H9 (cell line): ENCODE results near the gene FASTKD2. TPM values are rescaled to one million over a fixed set of nuclear protein-coding genes. Genes with fewer than 3 reads are reported as not detected.

Source experiments
- DNase-seq: peaks from one replicate; pipeline ENCODE4 v3.0.0-alpha.2; 2017
- H2AFZ ChIP-seq: one replicate; pipeline ENCODE4 v1.6.1; 2013; ENCODE audit warnings: mild to moderate bottlenecking, low read length, control low read depth, moderate library complexity
- H2AK5ac ChIP-seq: 2 replicates; pipeline ENCODE4 v1.6.1; 2013; ENCODE audit warnings: low read length, control low read depth, mixed read lengths; ENCODE audit not compliant: insufficient read length
- H2BK120ac ChIP-seq: one replicate; pipeline ENCODE4 v1.6.1; 2013; ENCODE audit warnings: low read depth, mild to moderate bottlenecking, low read length, control low read depth, inconsistent platforms; ENCODE audit not compliant: poor library complexity, severe bottlenecking
- H2BK12ac ChIP-seq: 2 replicates; pipeline ENCODE4 v1.6.1; 2013; ENCODE audit warnings: low read length, control low read depth, mixed read lengths, low read depth; ENCODE audit not compliant: insufficient read length
- H2BK15ac ChIP-seq: 2 replicates; pipeline ENCODE4 v1.6.1; 2013; ENCODE audit warnings: low read depth, low read length, control low read depth
- H2BK20ac ChIP-seq: one replicate; pipeline ENCODE4 v1.6.1; 2013; ENCODE audit warnings: low read depth, mild to moderate bottlenecking, low read length, control low read depth, inconsistent platforms; ENCODE audit not compliant: poor library complexity, severe bottlenecking
- H2BK5ac ChIP-seq: 2 replicates; pipeline ENCODE4 v1.6.1; 2013; ENCODE audit warnings: low read length, control low read depth, mixed read lengths; ENCODE audit not compliant: insufficient read length
- H3K14ac ChIP-seq: 2 replicates; pipeline ENCODE4 v1.6.1; 2013; ENCODE audit warnings: low read length, control low read depth; ENCODE audit not compliant: insufficient read depth
- H3K18ac ChIP-seq: 2 replicates; pipeline ENCODE4 v1.6.1; 2013; ENCODE audit warnings: low read depth, mild to moderate bottlenecking, mixed read lengths, low read length, control low read depth; ENCODE audit not compliant: insufficient read length
- H3K23ac ChIP-seq: 2 replicates; pipeline ENCODE4 v1.6.1; 2013; ENCODE audit warnings: low read length, control low read depth, mixed read lengths, low read depth; ENCODE audit not compliant: insufficient read length
- H3K23me2 ChIP-seq: 2 replicates; pipeline ENCODE4 v1.6.1; 2013; ENCODE audit warnings: low read depth, mild to moderate bottlenecking, mixed read lengths, low read length, control low read depth; ENCODE audit not compliant: insufficient read length, poor library complexity, severe bottlenecking
- H3K27ac ChIP-seq: 2 replicates; pipeline ENCODE4 v1.5.1; 2013; ENCODE audit warnings: low read length, control low read depth, mixed read lengths, low read depth; ENCODE audit not compliant: insufficient read length
- H3K27me3 ChIP-seq: 2 replicates; pipeline ENCODE4 v1.6.1; 2013; ENCODE audit warnings: low read length, control low read depth, inconsistent platforms; ENCODE audit not compliant: insufficient read depth
- H3K4ac ChIP-seq: 2 replicates; pipeline ENCODE4 v1.6.1; 2013; ENCODE audit warnings: low read depth, mild to moderate bottlenecking, control low read depth, inconsistent platforms, low read length, moderate library complexity
- H3K4me1 ChIP-seq: 2 replicates; pipeline ENCODE4 v1.6.1; 2013; ENCODE audit warnings: low read length, control low read depth, inconsistent platforms; ENCODE audit not compliant: insufficient read depth
- H3K4me2 ChIP-seq: 2 replicates; pipeline ENCODE4 v1.6.1; 2013; ENCODE audit warnings: low read length, control low read depth, mixed read lengths; ENCODE audit not compliant: insufficient read length, insufficient read depth
- H3K56ac ChIP-seq: 2 replicates; pipeline ENCODE4 v1.6.1; 2013; ENCODE audit warnings: low read depth, mild to moderate bottlenecking, mixed read lengths, low read length, control low read depth; ENCODE audit not compliant: insufficient read length
- H3K79me1 ChIP-seq: 2 replicates; pipeline ENCODE4 v1.6.1; 2013; ENCODE audit warnings: low read depth, mild to moderate bottlenecking, moderate library complexity, low read length, control low read depth, inconsistent platforms; ENCODE audit not compliant: insufficient read depth, poor library complexity, severe bottlenecking
- H3K79me2 ChIP-seq: 2 replicates; pipeline ENCODE4 v1.6.1; 2013; ENCODE audit warnings: low read length, control low read depth, inconsistent platforms; ENCODE audit not compliant: insufficient read depth
- H3K9ac ChIP-seq: 2 replicates; pipeline ENCODE4 v1.6.1; 2013; ENCODE audit warnings: low read length, control low read depth, mixed read lengths; ENCODE audit not compliant: insufficient read length; ENCODE audit errors: extremely low read depth
- H3K9me3 ChIP-seq: one replicate; pipeline ENCODE4 v1.6.1; 2013; ENCODE audit warnings: low read depth, low read length, inconsistent platforms; ENCODE audit not compliant: control insufficient read depth
- H3T11ph ChIP-seq: one replicate; pipeline ENCODE4 v1.6.1; 2013; ENCODE audit warnings: mild to moderate bottlenecking, low read length, control low read depth, inconsistent platforms
- H4K20me1 ChIP-seq: one replicate; pipeline ENCODE4 v1.6.1; 2013; ENCODE audit not compliant: control insufficient read depth, insufficient read length, insufficient read depth
- H4K5ac ChIP-seq: 2 replicates; pipeline ENCODE4 v1.6.1; 2013; ENCODE audit warnings: low read depth, mild to moderate bottlenecking, mixed read lengths, low read length, control low read depth; ENCODE audit not compliant: insufficient read length
- H4K8ac ChIP-seq: replicated peaks from 2 replicates; pipeline ENCODE4 v1.6.1; 2013; ENCODE audit warnings: low read length, control low read depth, mixed read lengths, low read depth; ENCODE audit not compliant: insufficient read length
- H4K91ac ChIP-seq: 2 replicates; pipeline ENCODE4 v1.6.1; 2013; ENCODE audit warnings: low read depth, mild to moderate bottlenecking, moderate library complexity, mixed read lengths, low read length, control low read depth; ENCODE audit not compliant: insufficient read length
- H3K27ac Mint-ChIP-seq, 3 experiments: 2 replicates in 2 of 3; 3 replicates in 1 of 3; pipeline ENCODE4 v1.8.0; 2020 to 2021; ENCODE audit warnings: mixed read lengths in 3 of 3, mild to moderate bottlenecking in 1 of 3, moderate library complexity in 1 of 3
- H3K27me3 Mint-ChIP-seq: 2 replicates; pipeline ENCODE4 v1.8.0; 2021; ENCODE audit warnings: low read depth, mild to moderate bottlenecking, moderate library complexity, mixed read lengths
- H3K36me3 Mint-ChIP-seq, 3 experiments: 2 replicates in 2 of 3; 3 replicates in 1 of 3; pipeline ENCODE4 v1.8.0; 2020 to 2021; ENCODE audit warnings: low read depth in 3 of 3, mixed read lengths in 3 of 3; ENCODE audit not compliant: insufficient read depth in 1 of 3
- H3K4me1 Mint-ChIP-seq, 2 experiments: 2 replicates each; pipeline ENCODE4 v1.8.0; 2020; ENCODE audit warnings: mixed read lengths in 2 of 2
- H3K4me3 Mint-ChIP-seq, 2 experiments: 2 replicates in 1 of 2; 3 replicates in 1 of 2; pipeline ENCODE4 v1.8.0; 2020 to 2021; ENCODE audit warnings: mild to moderate bottlenecking in 2 of 2, mixed read lengths in 2 of 2, moderate library complexity in 1 of 2
- H3K9me3 Mint-ChIP-seq, 2 experiments: 2 replicates in 1 of 2; 3 replicates in 1 of 2; pipeline ENCODE4 v1.8.0; 2020; ENCODE audit warnings: mild to moderate bottlenecking in 2 of 2, mixed read lengths in 2 of 2, moderate library complexity in 1 of 2
- CTCF ChIP-seq: fragments of 200-600 bp; sonication (generic); conservative IDR thresholded peaks from 3 replicates; pipeline ENCODE4 v1.8.0; 2021; ENCODE audit warnings: antibody characterized with exemption, mild to moderate bottlenecking
- WGBS: extraction: QIAGEN DNeasy Blood & Tissue Kit; methylation state at CpG from one replicate; pipeline ENCODE4 v1.1.7; 2013; ENCODE audit warnings: missing lambda C conversion rate, low lambda C conversion rate, mixed read lengths; ENCODE audit not compliant: insufficient read length; ENCODE audit errors: extremely low coverage; 5-methylcytosine and 5-hydroxymethylcytosine counted together
- total RNA-seq: library from RNA; stranded (reverse); gene quantifications from 2 replicates; pipeline ENCODE4 v1.2.1, GENCODE V29; 2021

FASTKD2 gene
- total RNA-seq, 1 experiment from 2014 or later, result 39.2 TPM

- H3K79me1 ChIP-seq, result no peaks in the 10 kb centered on the region
- H3K36me3 Mint-ChIP-seq, result peaks cover 0 to 18% (median 8%) of the 10 kb centered on the region in 3 experiments; a peak in 4 of 7 replicates
- H3K9me3 ChIP-seq, result no peaks in the 10 kb centered on the region
- no peak overlapping the region; a peak in 1 of 7 replicates for H3K27ac Mint-ChIP-seq
- peaks cover 19 to 29% of the 10 kb centered on the region in 2 experiments for H3K4me1 Mint-ChIP-seq
- H4K8ac ChIP-seq, result no peak overlapping the region
- H3K14ac ChIP-seq, result no peak overlapping the region
- H3K27me3 ChIP-seq, result no peaks in the 10 kb centered on the region
- H2BK12ac ChIP-seq, result no peak overlapping the region
- H3K27ac ChIP-seq, result no peak overlapping the region
- no peak overlapping the region for H4K91ac ChIP-seq
- H3K23me2 ChIP-seq, result no peaks in the 10 kb centered on the region
- no peak overlapping the region for H3K4me3 Mint-ChIP-seq
- no peak overlapping the region for H2BK15ac ChIP-seq
- H2BK120ac ChIP-seq, result no peak overlapping the region
- H3K56ac ChIP-seq, result no peak overlapping the region
- no peak overlapping the region for H2BK20ac ChIP-seq
- no peak overlapping the region for H2BK5ac ChIP-seq
- H3K4me2 ChIP-seq, result no peak overlapping the region
- H3K23ac ChIP-seq, result no peak overlapping the region
- TF ChIP-seq CTCF, result no peak
- no peak overlapping the region for H3K4ac ChIP-seq
- no peaks in the 10 kb centered on the region for H4K20me1 ChIP-seq
- no peak overlapping the region for H2AK5ac ChIP-seq
- H4K5ac ChIP-seq, result no peak overlapping the region
- H3K9ac ChIP-seq, result no peak overlapping the region
- H2AFZ ChIP-seq, result no peak overlapping the region
- H3K18ac ChIP-seq, result no peak overlapping the region
- DNase-seq, result no peak
- H3K9me3 Mint-ChIP-seq, result no peaks in the 10 kb centered on the region
- no peaks in the 10 kb centered on the region for H3K79me2 ChIP-seq
- H3K4me1 ChIP-seq, result peaks cover 5% of the 10 kb centered on the region; the same call in 1 of the 2 replicates
- no CpG with 5 or more reads among the region's 4 CpGs for WGBS
- no peaks in the 10 kb centered on the region for H3K27me3 Mint-ChIP-seq
- H3T11ph ChIP-seq, result no peak overlapping the region
Measured at GRCh38 chr2:206797376-206797775, 32.0 kb downstream of the FASTKD2 start.
